ENCODE results near the gene CRY1.

CRY1 gene

GRCh38 chr12:107093417-107094182, at the start of gene CRY1:
TSS of gene CRY1 (minus strand) at chr12:107093549. CDS start at chr12:107092961, 588 bp downstream.
- DNase-seq: peak; percentile 69

DNA sequence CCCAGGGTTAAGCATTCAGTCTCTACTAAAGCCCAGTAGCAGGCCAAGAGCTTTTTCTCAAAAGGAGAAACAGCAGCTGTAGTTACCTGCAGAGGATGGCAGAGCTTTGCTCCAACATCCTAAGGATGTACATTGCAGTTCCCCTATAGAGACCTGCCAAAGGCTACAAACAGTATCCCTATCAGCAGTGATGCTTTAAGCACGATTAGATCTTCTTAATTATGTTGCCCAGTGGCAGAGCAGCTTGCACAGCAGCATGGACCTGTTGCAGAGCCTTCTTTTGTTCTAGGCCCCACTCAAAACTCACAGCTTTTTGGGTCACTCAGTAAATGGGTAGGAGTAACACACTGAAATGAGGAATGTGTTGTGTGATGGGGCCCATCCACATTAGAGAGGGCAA, 46.4 kb upstream of the CRY1 start:
- DNase-seq: no peak

- no peak for DNase-seq
Observed at GRCh38 chr12:107138990-107139389, 45.6 kb upstream of the CRY1 start.

- DNase-seq: no peak
Observed at GRCh38 chr12:107135177-107135576, 41.8 kb upstream of the CRY1 start.

DNA sequence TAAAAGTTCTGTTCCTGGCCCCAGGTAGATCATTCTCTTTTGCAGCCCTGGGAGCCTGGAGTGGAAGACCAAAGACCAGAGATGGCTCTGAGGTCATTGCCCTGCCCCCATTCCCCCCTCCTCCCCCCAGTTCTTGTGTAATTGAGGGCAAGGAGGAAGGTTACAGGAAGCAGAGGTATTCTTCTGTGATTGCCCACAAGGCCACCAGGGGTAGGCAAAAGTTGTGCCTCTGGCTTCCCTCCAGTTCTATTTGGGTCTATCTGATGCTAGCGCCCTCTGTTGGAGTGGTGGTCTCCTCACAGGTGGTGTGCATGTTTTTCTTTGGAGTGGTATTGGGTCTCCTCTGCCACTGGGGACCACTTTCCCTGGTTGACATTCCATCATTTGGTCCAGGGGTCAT, 41.2 kb upstream of the CRY1 start:
- peak; percentile 26 for DNase-seq

DNA sequence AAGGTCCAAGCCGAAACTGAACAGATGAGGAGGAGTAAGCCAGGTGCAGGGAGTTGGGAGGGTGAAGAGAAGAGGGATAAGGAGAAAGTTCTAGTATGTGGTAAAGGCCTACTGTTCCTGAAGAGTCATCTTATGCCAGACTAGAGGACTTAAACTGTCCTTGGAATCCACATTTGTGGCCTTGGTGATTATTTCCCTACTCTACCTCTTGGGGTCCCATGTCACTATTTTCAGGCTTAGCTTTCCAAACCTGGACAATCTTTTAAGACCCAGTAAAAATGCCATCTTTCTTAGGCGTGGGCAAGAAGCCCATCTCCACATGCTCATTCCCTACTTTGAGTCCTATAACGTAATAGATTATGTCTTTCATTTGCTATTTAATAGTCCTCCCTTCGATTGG, 40.1 kb upstream of the CRY1 start:
- DNase-seq: no peak

GRCh38 chr12:107131832-107132616, 38.7 kb upstream of the CRY1 start:
- peak; percentile 21 for DNase-seq

GRCh38 chr12:107130830-107131611, 37.7 kb upstream of the CRY1 start:
- no peak for DNase-seq

- no peak for DNase-seq
Observed at GRCh38 chr12:107129315-107129930, 36.1 kb upstream of the CRY1 start.

GRCh38 chr12:107127482-107128430, 34.4 kb upstream of the CRY1 start:
- no peak for DNase-seq

GRCh38 chr12:107126796-107127481, 33.6 kb upstream of the CRY1 start:
- no peak for DNase-seq

DNA sequence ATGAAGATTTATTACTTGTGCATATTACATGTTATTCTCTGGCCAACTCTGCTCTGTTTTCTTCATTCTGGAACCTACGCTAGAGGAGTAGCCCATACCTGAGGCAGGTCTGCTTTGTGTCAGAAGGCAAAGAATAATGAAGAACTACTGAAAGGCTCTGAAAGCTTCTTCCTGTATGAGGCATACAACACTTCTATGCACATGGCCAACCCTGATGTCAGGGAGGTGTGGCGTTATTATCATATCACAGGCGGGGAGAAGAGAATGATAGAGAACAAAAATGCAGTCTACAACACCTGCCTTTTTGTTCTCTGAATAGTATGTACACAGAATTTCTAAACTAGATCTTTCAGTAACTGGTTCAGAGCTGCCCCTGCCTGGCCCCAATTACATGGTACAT, 32.5 kb upstream of the CRY1 start:
- no peak for DNase-seq

GRCh38 chr12:107122452-107122958, 29.2 kb upstream of the CRY1 start:
- DNase-seq: no peak

DNA sequence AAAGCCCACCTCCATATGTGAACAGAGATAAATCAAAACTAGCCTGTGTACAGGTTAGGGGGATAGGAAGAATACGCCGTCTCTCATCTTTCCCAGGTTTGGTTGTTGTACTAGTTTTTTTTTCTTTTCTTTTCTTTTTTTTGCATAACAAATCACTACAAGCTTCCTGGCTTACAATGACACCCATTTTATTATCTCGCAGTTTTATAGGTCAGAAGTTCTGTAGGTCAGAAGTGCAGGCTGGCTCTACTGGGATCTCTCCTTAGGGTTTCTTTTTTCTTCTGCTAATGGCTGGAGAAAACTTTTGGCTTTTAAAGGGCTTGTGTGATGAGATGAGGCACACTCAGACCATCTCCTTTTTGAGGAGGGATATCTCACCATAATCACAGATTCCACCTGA, 25.7 kb upstream of the CRY1 start:
- no peak for DNase-seq

DNA sequence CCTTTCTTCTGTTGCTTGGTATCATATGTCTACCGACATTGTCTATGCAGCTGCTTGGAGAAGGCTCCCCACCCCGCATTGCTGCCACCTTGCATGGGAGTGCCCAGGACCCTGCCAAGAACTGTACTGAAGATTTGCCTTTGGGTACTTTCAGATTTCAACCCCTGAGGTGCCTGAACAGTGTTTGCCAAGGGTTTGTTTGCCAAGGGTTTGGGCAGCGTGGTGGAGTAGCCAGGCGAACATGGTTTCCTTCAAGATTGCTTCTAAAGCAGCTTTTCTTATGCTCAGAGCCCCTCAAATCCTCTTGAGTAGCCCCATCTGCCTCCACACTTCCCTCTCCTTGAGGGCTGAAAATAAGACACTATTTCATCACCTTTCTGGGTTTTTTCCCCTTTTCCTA, 25.3 kb upstream of the CRY1 start:
- no peak for DNase-seq

- DNase-seq: no peak
Observed at GRCh38 chr12:107115119-107115518, 21.8 kb upstream of the CRY1 start.

DNA sequence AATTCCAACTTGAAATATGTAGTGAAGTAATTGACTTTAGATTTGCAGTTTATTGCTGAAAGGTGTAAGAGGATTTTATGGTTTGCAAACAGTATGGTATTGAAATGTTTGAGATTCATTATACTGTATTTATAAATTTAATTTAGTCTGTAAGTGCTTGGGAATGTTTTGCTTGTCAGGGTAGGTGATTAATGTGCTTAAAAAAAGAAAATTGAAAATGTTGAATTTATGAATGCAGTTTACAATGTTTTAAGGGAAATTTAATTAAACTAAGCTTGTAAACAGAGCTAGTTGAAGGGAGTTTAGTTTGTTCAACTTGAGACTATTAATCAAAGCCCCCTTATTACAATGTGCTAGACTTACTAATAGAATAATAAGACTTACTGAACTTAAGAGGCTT, 18.0 kb upstream of the CRY1 start:
- no peak for DNase-seq

DNA sequence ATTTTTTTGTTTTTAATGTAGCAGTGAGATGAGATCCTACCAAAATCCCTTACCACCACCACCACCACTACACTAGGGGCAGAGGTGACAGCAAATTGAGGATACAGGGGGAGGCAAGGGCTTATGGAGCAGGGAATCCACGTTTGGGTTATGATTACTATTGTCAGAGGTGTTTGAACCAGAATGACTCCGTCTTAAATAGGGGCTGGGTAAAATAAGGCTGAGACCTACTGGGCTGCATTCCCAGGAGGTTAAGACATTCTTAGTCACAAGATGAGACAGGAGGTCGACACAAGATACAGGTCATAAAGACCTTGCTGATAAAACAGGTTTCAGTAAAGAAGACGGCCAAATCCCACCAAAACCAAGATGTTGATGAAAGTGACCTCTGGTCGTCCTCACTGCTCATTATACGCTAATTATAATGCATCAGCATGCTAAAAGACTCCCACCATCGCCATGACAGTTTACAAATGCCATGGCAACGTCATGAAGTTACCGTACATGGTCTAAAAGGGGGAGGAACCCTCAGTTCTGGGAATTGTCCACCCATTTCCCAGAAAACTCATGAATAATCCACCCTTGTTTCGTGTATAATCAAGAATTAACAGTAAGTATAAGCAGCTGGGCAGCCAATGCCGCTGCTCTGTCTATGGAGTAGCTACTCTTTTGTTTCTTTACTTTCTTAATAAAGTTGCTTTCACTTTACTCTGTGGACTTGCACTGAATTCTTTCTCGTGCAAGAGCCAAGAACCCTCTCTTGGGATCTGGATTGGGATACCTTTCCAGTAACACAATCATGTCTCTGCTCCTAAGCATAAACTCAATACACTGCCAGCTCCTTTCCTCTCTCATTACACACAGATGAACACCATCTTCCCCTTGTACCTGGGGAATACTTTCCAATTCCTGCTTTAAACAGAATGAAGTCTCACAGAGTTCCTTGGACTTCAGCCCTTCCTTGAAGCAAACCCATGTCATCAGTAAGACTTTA, 16.7 kb upstream of the CRY1 start:
- no peak for DNase-seq

GRCh38 chr12:107108995-107109508, 15.7 kb upstream of the CRY1 start:
- DNase-seq: no peak

Data from 8988T (cell line).